HEK293 (cell line): Measurements from ENCODE around the gene IGLL1.
"Not testable (repeated sequence)": the region's sequence is repeated elsewhere in the genome, so short reads cannot be mapped to it uniquely, and the experiment has no call there.

Experiments
- CTCF ChIA-PET: fragments of 350-600 bp; formaldehyde crosslinking; extraction: SDS; loops from one replicate; lab custom pipeline; 2021; ENCODE audit warnings: antibody characterized with exemption; lab: Yijun Ruan, JAX
- POLR2A ChIA-PET: fragments of 300-600 bp; formaldehyde crosslinking; extraction: SDS; loops from one replicate; lab custom pipeline; 2020; ENCODE audit warnings: antibody characterized with exemption, inconsistent platforms; lab: Yijun Ruan, JAX
- H3K27ac ChIP-seq: fragments of 200-500 bp; sonication (Bioruptor generic); 2 replicates; pipeline ENCODE4 v1.5.1; 2014; ENCODE audit warnings: low read depth, low read length, control low read depth, inconsistent platforms; ENCODE audit errors: extremely low read depth
- H3K36me3 ChIP-seq, 2 experiments: fragments of 200-500 bp in 1 of 2; sonication (Bioruptor generic) in 1 of 2; 1 replicate in 1 of 2; 2 replicates in 1 of 2; pipeline ENCODE4 v1.5.1; 2014 to 2017; ENCODE audit warnings: inconsistent platforms in 2 of 2, low read length in 2 of 2; ENCODE audit not compliant: control insufficient read depth in 2 of 2, insufficient read depth in 1 of 2
- H3K4me1 ChIP-seq: fragments of 200-500 bp; sonication (Bioruptor generic); 2 replicates; pipeline ENCODE4 v1.5.1; 2014; ENCODE audit warnings: mild to moderate bottlenecking, low read length, inconsistent platforms; ENCODE audit not compliant: control insufficient read depth, insufficient read depth
- H3K4me3 ChIP-seq: 2 replicates; pipeline ENCODE4 v1.5.1; 2011; ENCODE audit warnings: low read depth, mild to moderate bottlenecking, control low read depth, low read length, moderate library complexity
- H3K9me3 ChIP-seq: fragments of 200-500 bp; sonication (Bioruptor generic); 2 replicates; pipeline ENCODE4 v1.5.1; 2014; ENCODE audit warnings: low read depth, low read length, inconsistent platforms; ENCODE audit not compliant: control insufficient read depth, insufficient read depth
- BCL11A ChIP-seq: fragments of 450-650 bp; formaldehyde crosslinking; IDR thresholded peaks from 2 replicates; pipeline ENCODE4 v1.5.1; 2016; ENCODE audit warnings: low read depth, missing biosample characterization, missing genetic modification characterization
- GLI2 ChIP-seq: fragments of 450-650 bp; formaldehyde crosslinking; IDR thresholded peaks from 2 replicates; pipeline ENCODE4; 2017; ENCODE audit warnings: missing biosample characterization, missing genetic modification characterization, low read depth, borderline replicate concordance
- GLIS2 ChIP-seq: fragments of 450-650 bp; formaldehyde crosslinking; IDR thresholded peaks from 2 replicates; pipeline ENCODE4 v1.5.1; 2016; ENCODE audit warnings: missing biosample characterization, missing genetic modification characterization
- HOXD13 ChIP-seq: sonication (generic); formaldehyde crosslinking; IDR thresholded peaks from 2 replicates; pipeline ENCODE4 v1.8.0; 2022; ENCODE audit warnings: missing genetic modification reagents, borderline replicate concordance
- IKZF3 ChIP-seq: fragments of 450-650 bp; IDR thresholded peaks from 2 replicates; pipeline ENCODE4 v1.5.0; 2018; ENCODE audit warnings: missing biosample characterization, mild to moderate bottlenecking, missing genetic modification characterization, moderate library complexity
- KLF8 ChIP-seq: fragments of 450-650 bp; formaldehyde crosslinking; IDR thresholded peaks from 2 replicates; pipeline ENCODE4 v1.5.1; 2016; ENCODE audit warnings: missing biosample characterization, missing genetic modification characterization
- REST ChIP-seq: fragments of 450-650 bp; formaldehyde crosslinking; IDR thresholded peaks from 2 replicates; pipeline ENCODE4 v1.5.1; 2016; ENCODE audit warnings: missing biosample characterization, missing genetic modification characterization
- SETDB1 ChIP-seq: IDR thresholded peaks from one replicate; pipeline ENCODE4 v1.6.1; 2017; ENCODE audit warnings: mild to moderate bottlenecking, low read length, moderate library complexity, mixed read lengths; ENCODE audit not compliant: insufficient read length
- SP7 ChIP-seq: fragments of 450-650 bp; formaldehyde crosslinking; IDR thresholded peaks from 2 replicates; pipeline ENCODE4 v1.5.1; 2016; ENCODE audit warnings: missing biosample characterization, missing genetic modification characterization
- TRIM28 ChIP-seq: IDR thresholded peaks from 2 replicates; pipeline ENCODE4 v1.6.1; 2011; ENCODE audit warnings: low read length, control low read depth, borderline replicate concordance
- ZNF114 ChIP-seq: fragments of 450-650 bp; formaldehyde crosslinking; IDR thresholded peaks from 2 replicates; pipeline ENCODE4 v1.5.0; 2017; ENCODE audit warnings: missing biosample characterization, missing genetic modification characterization
- ZNF184 ChIP-seq: fragments of 450-650 bp; IDR thresholded peaks from 2 replicates; pipeline ENCODE4 v1.5.1; 2018; ENCODE audit warnings: missing biosample characterization, mild to moderate bottlenecking, missing genetic modification characterization
- ZNF23 ChIP-seq: fragments of 450-650 bp; formaldehyde crosslinking; IDR thresholded peaks from 2 replicates; pipeline ENCODE4 v1.5.1; 2016; ENCODE audit warnings: missing biosample characterization, missing genetic modification characterization, borderline replicate concordance
- ZNF302 ChIP-seq: fragments of 450-650 bp; formaldehyde crosslinking; IDR thresholded peaks from 2 replicates; pipeline ENCODE4 v1.5.1; 2016; ENCODE audit warnings: missing biosample characterization, missing genetic modification characterization, low read depth
- ZNF354C ChIP-seq: fragments of 450-650 bp; formaldehyde crosslinking; IDR thresholded peaks from 2 replicates; pipeline ENCODE4 v1.5.1; 2016; ENCODE audit warnings: missing biosample characterization, missing genetic modification characterization, low read depth, borderline replicate concordance
- ZNF37A ChIP-seq: fragments of 450-650 bp; IDR thresholded peaks from 2 replicates; pipeline ENCODE4 v1.5.1; 2018; ENCODE audit warnings: missing biosample characterization, missing genetic modification characterization
- ZNF423 ChIP-seq: fragments of 450-650 bp; formaldehyde crosslinking; IDR thresholded peaks from 2 replicates; pipeline ENCODE4 v1.5.1; 2016; ENCODE audit warnings: missing biosample characterization, missing genetic modification characterization
- ZNF510 ChIP-seq: fragments of 450-650 bp; formaldehyde crosslinking; IDR thresholded peaks from 2 replicates; pipeline ENCODE4 v1.5.1; 2018; ENCODE audit warnings: mild to moderate bottlenecking, missing genetic modification characterization, missing biosample characterization; ENCODE audit not compliant: insufficient replicate concordance
- ZNF529 ChIP-seq: fragments of 450-650 bp; formaldehyde crosslinking; IDR thresholded peaks from 2 replicates; pipeline ENCODE4 v1.5.1; 2017; ENCODE audit warnings: missing genetic modification characterization, missing biosample characterization; ENCODE audit not compliant: insufficient replicate concordance
- ZNF785 ChIP-seq: fragments of 450-650 bp; formaldehyde crosslinking; IDR thresholded peaks from 2 replicates; pipeline ENCODE4 v1.5.1; 2016; ENCODE audit warnings: missing biosample characterization, missing genetic modification characterization
- TF ChIP-seq, protein P1 (sequence below): fragments of 450-650 bp; formaldehyde crosslinking; IDR thresholded peaks from 2 replicates; pipeline ENCODE4 v1.5.1; 2016; ENCODE audit warnings: missing biosample characterization, missing genetic modification characterization

Gene IGLL1

DNA sequence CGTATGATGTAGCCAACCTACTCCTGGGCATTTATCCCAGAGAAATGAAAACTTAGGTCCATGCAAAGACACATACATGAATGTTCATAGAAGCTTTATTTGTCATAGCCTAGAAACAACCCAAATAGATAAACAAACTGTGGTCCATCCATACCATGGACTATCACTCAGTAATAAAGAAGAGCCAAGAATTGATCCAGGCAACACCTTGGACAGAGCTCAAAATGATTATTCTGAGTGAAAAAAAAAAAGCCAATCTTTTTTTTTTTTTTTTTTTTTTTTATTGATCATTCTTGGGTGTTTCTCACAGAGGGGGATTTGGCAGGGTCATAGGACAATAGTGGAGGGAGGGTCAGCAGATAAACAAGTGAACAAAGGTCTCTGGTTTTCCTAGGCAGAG, 19.9 kb downstream of the IGLL1 start:
- H3K4me3 ChIP-seq, result not testable (repeated sequence)
- POLR2A ChIA-PET, result interaction anchor here (0.6 kb wide), 1 partner anchor 318 kb away, joined by 3 read pairs; no protein-coding TSS in a partner anchor
- CTCF ChIA-PET, result interaction anchor here (0.9 to 2.0 kb wide), 4 partner anchors 18 to 31 kb away, joined by 3 to 11 read pairs (median 4); no protein-coding TSS in a partner anchor

DNA sequence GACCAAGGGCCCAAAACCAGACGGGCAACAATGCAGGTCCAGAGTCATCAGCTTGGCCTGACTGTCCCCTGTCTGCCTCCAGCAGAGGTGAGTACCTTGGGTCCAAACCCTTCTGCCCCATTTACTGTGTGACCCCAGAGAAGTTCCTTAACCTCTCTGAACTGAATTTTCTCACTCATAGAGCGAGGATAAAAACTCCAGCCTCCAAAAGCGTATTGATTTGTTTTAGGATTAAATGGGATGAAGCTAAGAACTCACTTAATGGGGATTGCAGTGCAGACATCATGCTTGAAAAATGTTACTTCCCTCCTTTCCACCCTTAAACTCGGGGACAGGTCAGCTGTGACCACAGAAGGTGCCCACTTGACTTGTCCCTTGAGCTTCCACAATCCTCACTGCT, 22.6 kb downstream of the IGLL1 start:
- Histone ChIP-seq H3K9me3 (no peaks in the 10 kb centered on the region), H3K27ac (no peak overlapping the region), H3K4me3 (no peak overlapping the region), H3K4me1 (no peaks in the 10 kb centered on the region), H3K36me3 (no peaks in the 10 kb centered on the region)
- CTCF ChIA-PET, result interaction anchor here (0.6 to 1.6 kb wide), 4 partner anchors 14 to 1776 kb away, joined by 4 to 5 read pairs (median 4); no protein-coding TSS in a partner anchor
- POLR2A ChIA-PET, result interaction anchor here (0.6 kb wide), 2 partner anchors 140 to 412 kb away, joined by 3 to 4 read pairs; partner anchors contain the start of gene RAB36
- TF ChIP-seq SP7 (tag by site-specific recombination) (no peak), BCL11A (tag by site-specific recombination) (no peak), ZNF529 (tag by site-specific recombination) (no peak), ZNF23 (tag by site-specific recombination) (no peak), ZNF785 (tag by site-specific recombination) (no peak), ZNF354C (tag by site-specific recombination) (no peak), ZNF423 (tag by site-specific recombination) (no peak), ZNF302 (tag by site-specific recombination) (no peak), GLIS2 (no peak), ZNF114 (tag by site-specific recombination) (no peak), ZNF184 (tag by site-specific recombination) (no peak), HOXD13 (CRISPR knock-in tag) (no peak), KLF8 (no peak), GLI2 (tag by site-specific recombination) (no peak), IKZF3 (tag by site-specific recombination) (no peak), ZNF510 (tag by site-specific recombination) (no peak), TRIM28 (no peak), SETDB1 (no peak), ZNF37A (tag by site-specific recombination) (no peak)
- TF ChIP-seq, protein P1, sequence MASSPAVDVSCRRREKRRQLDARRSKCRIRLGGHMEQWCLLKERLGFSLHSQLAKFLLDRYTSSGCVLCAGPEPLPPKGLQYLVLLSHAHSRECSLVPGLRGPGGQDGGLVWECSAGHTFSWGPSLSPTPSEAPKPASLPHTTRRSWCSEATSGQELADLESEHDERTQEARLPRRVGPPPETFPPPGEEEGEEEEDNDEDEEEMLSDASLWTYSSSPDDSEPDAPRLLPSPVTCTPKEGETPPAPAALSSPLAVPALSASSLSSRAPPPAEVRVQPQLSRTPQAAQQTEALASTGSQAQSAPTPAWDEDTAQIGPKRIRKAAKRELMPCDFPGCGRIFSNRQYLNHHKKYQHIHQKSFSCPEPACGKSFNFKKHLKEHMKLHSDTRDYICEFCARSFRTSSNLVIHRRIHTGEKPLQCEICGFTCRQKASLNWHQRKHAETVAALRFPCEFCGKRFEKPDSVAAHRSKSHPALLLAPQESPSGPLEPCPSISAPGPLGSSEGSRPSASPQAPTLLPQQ, result no peak

More for the DNA sequence above, 19.9 kb downstream of the IGLL1 start:
- not testable (repeated sequence) for H3K9me3 ChIP-seq, H3K27ac ChIP-seq, H3K36me3 ChIP-seq
- TF ChIP-seq REST (tag by site-specific recombination), result peak; percentile 65
- TF ChIP-seq, all 188 proteins: peak for 1; not testable (repeated sequence) for 187
- not testable (repeated sequence) for H3K4me1 ChIP-seq
